ENCODE results near the gene COA1. TPM values are rescaled to one million over a fixed set of nuclear protein-coding genes. Genes with fewer than 3 reads are reported as not detected.

Gene COA1
- polyA plus RNA-seq, 1 of the 3 experiments (the other 2 are of a cell fraction), result 42.8 TPM

- H3K79me2 ChIP-seq (ENCODE audit: insufficient read depth), result peaks cover 9% of the 10 kb centered on the region; the same call in 1 of the 2 replicates
- no peak overlapping the region for H3K9ac ChIP-seq
- no peak for TF ChIP-seq SIN3A (IDR thresholded peaks at IDR 0.05; ENCODE audit: borderline replicate concordance, low read depth, low read length)
- TF ChIP-seq RFX5 (IDR thresholded peaks at IDR 0.05; ENCODE audit: low read length), result no peak
- TF ChIP-seq MEF2A (IDR thresholded peaks at IDR 0.05; ENCODE audit: borderline replicate concordance, low read depth), result no peak
- TF ChIP-seq YY1 (IDR thresholded peaks at IDR 0.05; ENCODE audit: low read depth), result no peak
- no peak for TF ChIP-seq NFIC (IDR thresholded peaks at IDR 0.05; ENCODE audit: borderline replicate concordance)
- TF ChIP-seq CTCF (IDR thresholded peaks at IDR 0.05), result no peak
- no peak for TF ChIP-seq GATA2 (CRISPR knock-in tag; IDR thresholded peaks at IDR 0.05)
- TF ChIP-seq, protein P1, sequence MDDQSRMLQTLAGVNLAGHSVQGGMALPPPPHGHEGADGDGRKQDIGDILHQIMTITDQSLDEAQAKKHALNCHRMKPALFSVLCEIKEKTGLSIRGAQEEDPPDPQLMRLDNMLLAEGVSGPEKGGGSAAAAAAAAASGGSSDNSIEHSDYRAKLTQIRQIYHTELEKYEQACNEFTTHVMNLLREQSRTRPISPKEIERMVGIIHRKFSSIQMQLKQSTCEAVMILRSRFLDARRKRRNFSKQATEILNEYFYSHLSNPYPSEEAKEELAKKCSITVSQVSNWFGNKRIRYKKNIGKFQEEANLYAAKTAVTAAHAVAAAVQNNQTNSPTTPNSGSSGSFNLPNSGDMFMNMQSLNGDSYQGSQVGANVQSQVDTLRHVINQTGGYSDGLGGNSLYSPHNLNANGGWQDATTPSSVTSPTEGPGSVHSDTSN (IDR thresholded peaks at IDR 0.05), result no peak
- TF ChIP-seq JUND (IDR thresholded peaks at IDR 0.05), result no peak
- TF ChIP-seq FOXM1 (IDR thresholded peaks at IDR 0.05; ENCODE audit: low read depth), result no peak
- no peak for TF ChIP-seq FOSL2 (IDR thresholded peaks at IDR 0.05; ENCODE audit: borderline replicate concordance, low read depth)
- TF ChIP-seq RXRA (IDR thresholded peaks at IDR 0.05; ENCODE audit: borderline replicate concordance, low read depth), result no peak
- TF ChIP-seq, protein P2, sequence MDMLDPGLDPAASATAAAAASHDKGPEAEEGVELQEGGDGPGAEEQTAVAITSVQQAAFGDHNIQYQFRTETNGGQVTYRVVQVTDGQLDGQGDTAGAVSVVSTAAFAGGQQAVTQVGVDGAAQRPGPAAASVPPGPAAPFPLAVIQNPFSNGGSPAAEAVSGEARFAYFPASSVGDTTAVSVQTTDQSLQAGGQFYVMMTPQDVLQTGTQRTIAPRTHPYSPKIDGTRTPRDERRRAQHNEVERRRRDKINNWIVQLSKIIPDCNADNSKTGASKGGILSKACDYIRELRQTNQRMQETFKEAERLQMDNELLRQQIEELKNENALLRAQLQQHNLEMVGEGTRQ (IDR thresholded peaks at IDR 0.05; ENCODE audit: borderline replicate concordance, low read depth, low read length), result no peak
- no peak for TF ChIP-seq TCF12 (IDR thresholded peaks at IDR 0.05)
- TF ChIP-seq NRF1 (IDR thresholded peaks at IDR 0.05; ENCODE audit: low read depth, low read length), result no peak
- no peak for TF ChIP-seq EZH2phosphoT487 (IDR thresholded peaks at IDR 0.05; ENCODE audit: borderline replicate concordance, low read depth)
- no peak for TF ChIP-seq ELF1 (IDR thresholded peaks at IDR 0.05)
- TF ChIP-seq MXI1 (IDR thresholded peaks at IDR 0.05; ENCODE audit: low read depth, low read length), result no peak
- TF ChIP-seq, protein P3, sequence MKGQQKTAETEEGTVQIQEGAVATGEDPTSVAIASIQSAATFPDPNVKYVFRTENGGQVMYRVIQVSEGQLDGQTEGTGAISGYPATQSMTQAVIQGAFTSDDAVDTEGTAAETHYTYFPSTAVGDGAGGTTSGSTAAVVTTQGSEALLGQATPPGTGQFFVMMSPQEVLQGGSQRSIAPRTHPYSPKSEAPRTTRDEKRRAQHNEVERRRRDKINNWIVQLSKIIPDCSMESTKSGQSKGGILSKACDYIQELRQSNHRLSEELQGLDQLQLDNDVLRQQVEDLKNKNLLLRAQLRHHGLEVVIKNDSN (IDR thresholded peaks at IDR 0.05; ENCODE audit: borderline replicate concordance, low read depth), result no peak
- TF ChIP-seq POLR2AphosphoS5 (IDR thresholded peaks at IDR 0.05; ENCODE audit: low read depth, low read length), result no peak
- no peak overlapping the region for H2AFZ ChIP-seq (ENCODE audit: low read depth)
- POLR2A ChIA-PET, result no interaction called here
- CTCF ChIA-PET, result interaction anchor here (0.9 kb wide), 1 partner anchor 67 kb away, joined by 3 read pairs; no protein-coding TSS in a partner anchor
- 74% methylated on average over 3 of the region's 3 CpGs for WGBS (ENCODE audit: low lambda C conversion rate)
- H3K4me3 ChIP-seq (ENCODE audit: low read depth in 2 of 2, low read length in 1 of 2), result no peak overlapping the region
- H3K27me3 ChIP-seq (ENCODE audit: insufficient read depth), result no peaks in the 10 kb centered on the region
- no peaks in the 10 kb centered on the region for H3K9me2 ChIP-seq
- H4K20me1 ChIP-seq (ENCODE audit: insufficient read depth), result no peaks in the 10 kb centered on the region
- DNase-seq, result no peak
- no peak overlapping the region for H3K27ac ChIP-seq (ENCODE audit: low read depth in 2 of 2, low read length in 1 of 2)
- H3K9me3 ChIP-seq, result no peaks in the 10 kb centered on the region
- peaks cover 10 to 22% of the 10 kb centered on the region in 2 experiments for H3K36me3 ChIP-seq (replicated peaks in 1 of 2; ENCODE audit: control insufficient read depth in 1 of 2, insufficient read depth in 2 of 2, low read length in 1 of 2)
- H3K4me1 ChIP-seq (ENCODE audit: control insufficient read depth in 1 of 2, insufficient read depth in 2 of 2, low read depth in 1 of 2, low read length in 1 of 2), result peaks cover 0 to 23% of the 10 kb centered on the region in 2 experiments; a peak in 2 of 4 replicates
- no peaks in the 10 kb centered on the region for H3F3A ChIP-seq (replicated peaks; ENCODE audit: insufficient read depth)
- no peak overlapping the region for H3K4me2 ChIP-seq
Measured at GRCh38 chr7:43771128-43771527, 41.8 kb upstream of the COA1 start.
